ENCODE measurements around the gene TF. TPM values are rescaled to one million over a fixed set of nuclear protein-coding genes. Genes with fewer than 3 reads are reported as not detected.

TF gene
- total RNA-seq, 4 donors from 2014 or later, result 1.4 to 11.4 (median 6.0) TPM

GRCh38 chr3:133746712-133747066 is 496 bp downstream of the TF start:
- no peak for DNase-seq (ENCODE audit: low spot score in 2 of 2)
- Histone ChIP-seq H3K36me3 (no peaks in the 10 kb centered on the region), H3K9me3 (no peaks in the 10 kb centered on the region), H3K4me3 (peak overlapping the region in 1 of 4 donors; percentile 31), H3K4me1 (peaks cover 0 to 8% (median 5%) of the 10 kb centered on the region in 4 donors), H3K27me3 (peaks cover 0 to 12% of the 10 kb centered on the region in 2 donors), H3K27ac (no peak overlapping the region)
- TF ChIP-seq EP300 (IDR thresholded peaks at IDR 0.05) (no peak), POLR2A (IDR thresholded peaks at IDR 0.05) (no peak)
- TF ChIP-seq, protein P1, sequence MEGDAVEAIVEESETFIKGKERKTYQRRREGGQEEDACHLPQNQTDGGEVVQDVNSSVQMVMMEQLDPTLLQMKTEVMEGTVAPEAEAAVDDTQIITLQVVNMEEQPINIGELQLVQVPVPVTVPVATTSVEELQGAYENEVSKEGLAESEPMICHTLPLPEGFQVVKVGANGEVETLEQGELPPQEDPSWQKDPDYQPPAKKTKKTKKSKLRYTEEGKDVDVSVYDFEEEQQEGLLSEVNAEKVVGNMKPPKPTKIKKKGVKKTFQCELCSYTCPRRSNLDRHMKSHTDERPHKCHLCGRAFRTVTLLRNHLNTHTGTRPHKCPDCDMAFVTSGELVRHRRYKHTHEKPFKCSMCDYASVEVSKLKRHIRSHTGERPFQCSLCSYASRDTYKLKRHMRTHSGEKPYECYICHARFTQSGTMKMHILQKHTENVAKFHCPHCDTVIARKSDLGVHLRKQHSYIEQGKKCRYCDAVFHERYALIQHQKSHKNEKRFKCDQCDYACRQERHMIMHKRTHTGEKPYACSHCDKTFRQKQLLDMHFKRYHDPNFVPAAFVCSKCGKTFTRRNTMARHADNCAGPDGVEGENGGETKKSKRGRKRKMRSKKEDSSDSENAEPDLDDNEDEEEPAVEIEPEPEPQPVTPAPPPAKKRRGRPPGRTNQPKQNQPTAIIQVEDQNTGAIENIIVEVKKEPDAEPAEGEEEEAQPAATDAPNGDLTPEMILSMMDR (IDR thresholded peaks at IDR 0.05), result no peak
- WGBS, 2 donors, result 74 to 81% methylated on average over 5 to 8 of the region's 8 CpGs

GRCh38 chr3:133747373-133747772 is 1.2 kb downstream of the TF start:
- peaks cover 0 to 8% (median 5%) of the 10 kb centered on the region in 4 donors for H3K4me1 ChIP-seq
- H3K36me3 ChIP-seq, result no peaks in the 10 kb centered on the region
- no peaks in the 10 kb centered on the region for H3K9me3 ChIP-seq
- WGBS, 2 donors, result 90 to 100% methylated on average over 1 of the region's 1 CpG
- no peak overlapping the region for H3K27ac ChIP-seq
- TF ChIP-seq, protein P1 (IDR thresholded peaks at IDR 0.05), result no peak
- no peak for TF ChIP-seq EP300 (IDR thresholded peaks at IDR 0.05)
- no peak for TF ChIP-seq POLR2A (IDR thresholded peaks at IDR 0.05)
- no peak overlapping the region for H3K4me3 ChIP-seq
- peaks cover 0 to 12% of the 10 kb centered on the region in 2 donors for H3K27me3 ChIP-seq
- no peak for DNase-seq (ENCODE audit: low spot score in 2 of 2)

GRCh38 chr3:133747907-133748639 is 1.9 kb downstream of the TF start:
- Histone ChIP-seq H3K36me3 (no peaks in the 10 kb centered on the region), H3K27ac (no peak overlapping the region), H3K27me3 (peaks cover 0 to 12% of the 10 kb centered on the region in 2 donors), H3K4me1 (peaks cover 0 to 8% (median 5%) of the 10 kb centered on the region in 4 donors), H3K9me3 (no peaks in the 10 kb centered on the region), H3K4me3 (no peak overlapping the region)
- no peak for DNase-seq (ENCODE audit: low spot score in 2 of 2)
- 87 to 91% methylated on average over 12 of the region's 12 CpGs for WGBS, 2 donors
- TF ChIP-seq, protein P1 (IDR thresholded peaks at IDR 0.05), result no peak
- TF ChIP-seq EP300 (IDR thresholded peaks at IDR 0.05) (no peak), POLR2A (IDR thresholded peaks at IDR 0.05) (no peak)

DNA sequence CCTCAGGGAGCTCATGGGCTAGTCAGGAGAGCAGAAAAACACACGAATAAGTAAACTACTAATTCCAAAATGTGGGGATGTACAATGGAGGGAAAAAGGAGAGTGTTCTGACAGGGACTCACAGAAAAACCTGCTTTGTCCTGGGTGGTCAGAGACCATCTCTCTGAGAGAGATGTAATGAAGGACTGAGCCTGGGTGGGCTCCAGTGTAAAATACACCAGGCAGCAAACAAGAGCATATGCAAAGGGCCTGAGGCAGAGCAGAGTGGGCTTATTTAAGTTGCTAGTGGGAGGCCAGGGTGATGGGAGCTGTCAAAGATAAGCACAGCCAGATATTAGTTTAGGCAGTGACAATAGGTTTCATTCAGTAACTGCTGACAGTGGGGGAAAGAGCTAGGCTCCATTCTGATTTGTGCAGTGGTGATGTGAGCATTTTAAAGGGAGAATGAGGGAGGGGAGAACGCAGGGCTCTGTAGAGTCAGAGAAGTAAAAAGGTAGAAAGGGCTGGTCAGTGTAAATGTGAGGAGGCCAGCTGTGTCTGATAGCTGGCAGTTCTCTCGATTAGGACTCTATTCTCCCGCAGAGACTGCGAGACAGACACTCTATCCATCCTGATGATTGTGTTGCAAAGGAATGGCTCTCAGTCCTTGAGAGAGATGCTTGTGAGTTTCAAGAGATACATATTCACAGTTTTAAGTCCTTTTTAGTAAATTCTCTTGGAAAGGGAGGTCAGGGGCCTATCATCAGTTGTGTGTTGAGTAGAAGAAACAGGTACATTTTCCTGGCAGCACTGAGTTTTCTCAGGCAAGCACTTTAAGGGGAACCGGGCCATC is 3.5 kb downstream of the TF start:
- Histone ChIP-seq H3K27me3 (peaks cover 0 to 12% of the 10 kb centered on the region in 2 donors), H3K9me3 (no peaks in the 10 kb centered on the region), H3K27ac (no peak overlapping the region), H3K36me3 (no peaks in the 10 kb centered on the region), H3K4me1 (peaks cover 0 to 8% (median 5%) of the 10 kb centered on the region in 4 donors), H3K4me3 (no peak overlapping the region)
- no peak for DNase-seq (ENCODE audit: low spot score in 2 of 2)
- TF ChIP-seq POLR2A (IDR thresholded peaks at IDR 0.05), result no peak
- WGBS, 2 donors, result 79 to 81% methylated on average over 6 of the region's 6 CpGs

GRCh38 chr3:133750259-133750656 is 4.1 kb downstream of the TF start:
- Histone ChIP-seq H3K27me3 (peaks cover 0 to 12% of the 10 kb centered on the region in 2 donors), H3K4me1 (peaks cover 0 to 8% (median 5%) of the 10 kb centered on the region in 4 donors), H3K9me3 (no peaks in the 10 kb centered on the region), H3K4me3 (no peak overlapping the region), H3K27ac (no peak overlapping the region), H3K36me3 (no peaks in the 10 kb centered on the region)
- TF ChIP-seq, protein P1 (IDR thresholded peaks at IDR 0.05), result no peak
- TF ChIP-seq EP300 (IDR thresholded peaks at IDR 0.05) (no peak), POLR2A (IDR thresholded peaks at IDR 0.05) (no peak)
- 52 to 59% methylated on average over 6 of the region's 6 CpGs for WGBS, 2 donors
- no peak for DNase-seq (ENCODE audit: low spot score in 2 of 2)
